K562 (cell line): ENCODE results near the gene HS3ST4.

Source experiments
- AFF4 ChIP-seq: sonication (generic); formaldehyde crosslinking; IDR thresholded peaks from 2 replicates; pipeline ENCODE4 v1.8.0; 2023; ENCODE audit warnings: mild to moderate bottlenecking, missing genetic modification reagents
- TAF9B ChIP-seq: fragments of 450-650 bp; IDR thresholded peaks from 2 replicates; pipeline ENCODE4 v1.6.1; 2018; ENCODE audit warnings: mild to moderate bottlenecking; ENCODE audit not compliant: partially characterized antibody

GRCh38 chr16:25721439-25721838, 29.7 kb downstream of the HS3ST4 start:
- no peak for TF ChIP-seq AFF4 (CRISPR knock-in tag)
- no peak for TF ChIP-seq TAF9B
